ENCODE data around the gene NOL4L.

DNA sequence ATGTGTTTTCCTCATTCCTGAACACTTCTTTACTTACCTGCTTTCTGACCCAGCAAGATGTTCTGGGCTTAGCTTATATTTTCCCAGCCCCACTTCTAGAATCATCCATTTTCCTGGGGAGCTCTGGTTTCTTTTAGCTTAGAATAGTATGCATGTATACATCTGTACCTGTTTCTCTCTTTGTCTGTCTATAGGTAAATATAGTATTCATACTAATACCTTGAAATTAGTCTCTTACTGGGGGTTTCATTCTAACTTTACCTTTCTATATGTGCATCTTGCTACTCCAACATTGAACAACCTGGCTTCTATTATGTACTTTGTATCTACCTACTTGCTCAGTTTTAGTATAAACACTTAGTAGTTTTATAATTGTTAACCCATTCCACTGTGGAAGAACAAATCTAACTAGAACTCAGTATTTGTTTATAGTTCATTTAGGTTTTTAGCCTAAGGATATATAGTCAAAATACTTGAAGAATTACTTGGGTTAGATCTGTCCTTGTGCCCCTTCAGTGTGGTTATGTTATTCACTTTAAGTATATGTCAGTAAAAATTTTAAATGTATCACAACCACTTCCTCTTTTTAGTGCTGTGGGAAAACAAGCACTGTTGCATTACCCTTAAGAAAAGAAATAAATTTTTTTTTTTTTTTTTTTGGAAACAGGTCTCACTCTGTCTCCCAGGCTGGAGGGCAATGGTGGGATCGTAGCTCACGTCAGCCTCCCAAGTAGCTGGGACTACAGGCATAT lies 173.0 kb downstream of the NOL4L start:
- no peak for TF ChIP-seq CTCF (conservative IDR thresholded peaks at IDR 0.05)
- no peak for TF ChIP-seq EZH2 (IDR thresholded peaks at IDR 0.05; ENCODE audit: low read depth)
